ENCODE measurements around the gene TMEM62.

DNA sequence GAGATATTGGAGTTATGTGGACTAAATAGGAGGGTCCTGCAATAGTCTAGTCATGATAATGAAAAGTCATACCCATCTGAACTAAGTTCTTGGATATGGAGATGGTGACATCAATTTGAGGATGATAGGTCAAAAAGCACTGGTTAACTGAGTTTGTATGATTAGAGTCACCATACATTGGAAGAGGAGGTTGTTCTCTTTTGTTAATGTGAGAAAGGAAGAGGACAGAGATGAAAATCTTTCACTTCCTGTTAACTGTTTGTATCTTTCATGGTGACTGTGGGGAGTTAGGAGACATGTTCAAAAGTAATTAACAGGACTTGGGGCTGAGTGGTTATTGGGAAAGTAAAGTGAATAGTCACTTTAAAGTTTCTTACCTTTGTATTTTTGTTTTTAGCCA lies 11.1 kb downstream of the TMEM62 start:
- TF ChIP-seq, protein P1, sequence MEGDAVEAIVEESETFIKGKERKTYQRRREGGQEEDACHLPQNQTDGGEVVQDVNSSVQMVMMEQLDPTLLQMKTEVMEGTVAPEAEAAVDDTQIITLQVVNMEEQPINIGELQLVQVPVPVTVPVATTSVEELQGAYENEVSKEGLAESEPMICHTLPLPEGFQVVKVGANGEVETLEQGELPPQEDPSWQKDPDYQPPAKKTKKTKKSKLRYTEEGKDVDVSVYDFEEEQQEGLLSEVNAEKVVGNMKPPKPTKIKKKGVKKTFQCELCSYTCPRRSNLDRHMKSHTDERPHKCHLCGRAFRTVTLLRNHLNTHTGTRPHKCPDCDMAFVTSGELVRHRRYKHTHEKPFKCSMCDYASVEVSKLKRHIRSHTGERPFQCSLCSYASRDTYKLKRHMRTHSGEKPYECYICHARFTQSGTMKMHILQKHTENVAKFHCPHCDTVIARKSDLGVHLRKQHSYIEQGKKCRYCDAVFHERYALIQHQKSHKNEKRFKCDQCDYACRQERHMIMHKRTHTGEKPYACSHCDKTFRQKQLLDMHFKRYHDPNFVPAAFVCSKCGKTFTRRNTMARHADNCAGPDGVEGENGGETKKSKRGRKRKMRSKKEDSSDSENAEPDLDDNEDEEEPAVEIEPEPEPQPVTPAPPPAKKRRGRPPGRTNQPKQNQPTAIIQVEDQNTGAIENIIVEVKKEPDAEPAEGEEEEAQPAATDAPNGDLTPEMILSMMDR (conservative IDR thresholded peaks at IDR 0.05): no peak
- TF ChIP-seq EZH2 (IDR thresholded peaks at IDR 0.05; ENCODE audit: low read depth): no peak

All from PC-9 (cell line).